Measurements from ENCODE around the gene CPAMD8.

Gene CPAMD8

GRCh38 chr19:17026706-17027534 is at the start of gene CPAMD8:
Gene CPAMD8, minus strand, starts transcription at chr19:17026810. Its CDS starts 168 bp downstream, at chr19:17026642.
- FAIRE-seq (no peak), DNase-seq (ENCODE audit: low spot score) (no peak)

- DNase-seq (ENCODE audit: low spot score) (no peak), FAIRE-seq (no peak)
Observed at GRCh38 chr19:17075864-17076542, 49.4 kb upstream of the CPAMD8 start.

GRCh38 chr19:17075035-17075863 is 48.6 kb upstream of the CPAMD8 start, which contains the start of the genes HAUS8 and MYO9B:
Gene HAUS8, minus strand, starts transcription at chr19:17075452. Its CDS starts 30 bp downstream, at chr19:17075422.
Gene MYO9B, plus strand, starts transcription at chr19:17075777. Its CDS starts 25,941 bp downstream, at chr19:17101718.
- FAIRE-seq (peak; percentile 40), DNase-seq (ENCODE audit: low spot score) (peak; percentile 97)

- FAIRE-seq (no peak), DNase-seq (ENCODE audit: low spot score) (no peak)
Observed at GRCh38 chr19:17074634-17075034, 48.0 kb upstream of the CPAMD8 start.

- DNase-seq (ENCODE audit: low spot score) = no peak
Observed at GRCh38 chr19:17073869-17074633, 47.4 kb upstream of the CPAMD8 start.

GRCh38 chr19:17070912-17071311 is 44.3 kb upstream of the CPAMD8 start:
- no peak for DNase-seq (ENCODE audit: low spot score)
- FAIRE-seq = no peak

More at GRCh38 chr19:17073869-17074633, 47.4 kb upstream of the CPAMD8 start:
- no peak for FAIRE-seq

- FAIRE-seq = no peak
- DNase-seq (ENCODE audit: low spot score) = no peak
Observed at GRCh38 chr19:17070421-17070820, 43.8 kb upstream of the CPAMD8 start.

- FAIRE-seq = no peak
- DNase-seq (ENCODE audit: low spot score) = no peak
Observed at GRCh38 chr19:17069193-17069592, 42.6 kb upstream of the CPAMD8 start.

- DNase-seq (ENCODE audit: low spot score) = no peak
- no peak for FAIRE-seq
Observed at GRCh38 chr19:17063428-17063827, 36.8 kb upstream of the CPAMD8 start.

GRCh38 chr19:17061691-17062090 is 35.1 kb upstream of the CPAMD8 start:
- no peak for DNase-seq (ENCODE audit: low spot score)
- FAIRE-seq = no peak

GRCh38 chr19:17061205-17061604 is 34.6 kb upstream of the CPAMD8 start:
- FAIRE-seq (no peak), DNase-seq (ENCODE audit: low spot score) (no peak)

- DNase-seq (ENCODE audit: low spot score) = no peak
- FAIRE-seq = no peak
Observed at GRCh38 chr19:17060802-17061201, 34.2 kb upstream of the CPAMD8 start.

GRCh38 chr19:17058236-17058635 is 31.6 kb upstream of the CPAMD8 start:
- FAIRE-seq (no peak), DNase-seq (ENCODE audit: low spot score) (no peak)

- FAIRE-seq = no peak
- DNase-seq (ENCODE audit: low spot score) = no peak
Observed at GRCh38 chr19:17055636-17056035, 29.0 kb upstream of the CPAMD8 start.

GRCh38 chr19:17054746-17055145 is 28.1 kb upstream of the CPAMD8 start:
- no peak for FAIRE-seq
- DNase-seq (ENCODE audit: low spot score) = no peak

GRCh38 chr19:17052439-17052838 is 25.8 kb upstream of the CPAMD8 start:
- no peak for FAIRE-seq

GRCh38 chr19:17049711-17050280 is 23.2 kb upstream of the CPAMD8 start:
- no peak for DNase-seq (ENCODE audit: low spot score)
- no peak for FAIRE-seq

More at GRCh38 chr19:17052439-17052838, 25.8 kb upstream of the CPAMD8 start:
- DNase-seq (ENCODE audit: low spot score) = no peak

- DNase-seq (ENCODE audit: low spot score) (no peak), FAIRE-seq (no peak)
Observed at GRCh38 chr19:17048885-17049453, 22.4 kb upstream of the CPAMD8 start.

- DNase-seq (ENCODE audit: low spot score) = no peak
- no peak for FAIRE-seq
Observed at GRCh38 chr19:17045907-17046502, 19.4 kb upstream of the CPAMD8 start.

GRCh38 chr19:17043744-17044143 is 17.1 kb upstream of the CPAMD8 start:
- FAIRE-seq (no peak), DNase-seq (ENCODE audit: low spot score) (no peak)

All from RCC 7860 (cell line).